Measurements from ENCODE around the gene TNFAIP6. TPM values are rescaled to one million over a fixed set of nuclear protein-coding genes. Genes with fewer than 3 reads are reported as not detected.

Gene TNFAIP6
- total RNA-seq, 3 donors from 2014 or later (not counting 1 experiment from before 2014, with no cell fraction given), result 0.83 TPM; not detected in 2

DNA sequence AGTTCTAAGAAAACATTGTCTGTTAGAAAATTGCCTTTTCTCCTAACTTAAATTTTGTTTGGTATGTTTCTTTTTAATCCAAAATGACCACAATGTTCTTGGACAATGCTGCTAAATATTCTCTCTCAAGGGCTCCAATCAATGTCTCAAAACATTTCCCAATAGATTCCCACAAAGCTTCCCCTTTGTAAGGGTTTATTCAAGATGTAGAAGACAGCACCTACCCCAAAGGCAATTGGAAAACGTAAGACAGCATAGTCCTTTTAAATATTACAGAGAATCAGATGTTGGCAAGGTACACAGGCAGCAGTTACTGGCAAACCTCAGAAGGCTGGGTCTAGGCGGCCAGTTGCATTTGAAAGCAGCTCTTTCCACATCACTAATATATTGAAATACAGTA is 34.0 kb downstream of the TNFAIP6 start:
- H3K27me3 ChIP-seq (ENCODE audit: control insufficient read depth, insufficient read depth, low read length), result no peaks in the 10 kb centered on the region
- no peak for ATAC-seq
- no peak overlapping the region for H3K4me3 ChIP-seq (ENCODE audit: low read length)
- no peaks in the 10 kb centered on the region for H3K9me3 ChIP-seq (ENCODE audit: control insufficient read depth, insufficient read depth, low read length)
- H3K36me3 Mint-ChIP-seq, result no peaks in the 10 kb centered on the region
- DNase-seq, result no peak
- no peak overlapping the region for H3K27ac Mint-ChIP-seq
- intact Hi-C loops (cut with micrococcal nuclease), result no loop called here
- WGBS (ENCODE audit: insufficient coverage), result 73% methylated on average over 2 of the region's 2 CpGs
- peaks cover 10 to 29% of the 10 kb centered on the region in 2 donors for H3K27me3 Mint-ChIP-seq (ENCODE audit: low read depth in 2 of 2)
- TF ChIP-seq, protein P1, sequence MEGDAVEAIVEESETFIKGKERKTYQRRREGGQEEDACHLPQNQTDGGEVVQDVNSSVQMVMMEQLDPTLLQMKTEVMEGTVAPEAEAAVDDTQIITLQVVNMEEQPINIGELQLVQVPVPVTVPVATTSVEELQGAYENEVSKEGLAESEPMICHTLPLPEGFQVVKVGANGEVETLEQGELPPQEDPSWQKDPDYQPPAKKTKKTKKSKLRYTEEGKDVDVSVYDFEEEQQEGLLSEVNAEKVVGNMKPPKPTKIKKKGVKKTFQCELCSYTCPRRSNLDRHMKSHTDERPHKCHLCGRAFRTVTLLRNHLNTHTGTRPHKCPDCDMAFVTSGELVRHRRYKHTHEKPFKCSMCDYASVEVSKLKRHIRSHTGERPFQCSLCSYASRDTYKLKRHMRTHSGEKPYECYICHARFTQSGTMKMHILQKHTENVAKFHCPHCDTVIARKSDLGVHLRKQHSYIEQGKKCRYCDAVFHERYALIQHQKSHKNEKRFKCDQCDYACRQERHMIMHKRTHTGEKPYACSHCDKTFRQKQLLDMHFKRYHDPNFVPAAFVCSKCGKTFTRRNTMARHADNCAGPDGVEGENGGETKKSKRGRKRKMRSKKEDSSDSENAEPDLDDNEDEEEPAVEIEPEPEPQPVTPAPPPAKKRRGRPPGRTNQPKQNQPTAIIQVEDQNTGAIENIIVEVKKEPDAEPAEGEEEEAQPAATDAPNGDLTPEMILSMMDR (IDR thresholded peaks at IDR 0.05), result no peak
- no peaks in the 10 kb centered on the region for H3K36me3 ChIP-seq (ENCODE audit: control insufficient read depth, insufficient read depth, low read length)
- H3K9me3 Mint-ChIP-seq, result no peaks in the 10 kb centered on the region
- H3K4me3 Mint-ChIP-seq, result no peak overlapping the region
- no peak overlapping the region for H3K27ac ChIP-seq (ENCODE audit: low read length)
- H3K4me1 ChIP-seq (ENCODE audit: control insufficient read depth, insufficient read depth, low read length), result no peaks in the 10 kb centered on the region
- no peaks in the 10 kb centered on the region for H3K4me1 Mint-ChIP-seq

DNA sequence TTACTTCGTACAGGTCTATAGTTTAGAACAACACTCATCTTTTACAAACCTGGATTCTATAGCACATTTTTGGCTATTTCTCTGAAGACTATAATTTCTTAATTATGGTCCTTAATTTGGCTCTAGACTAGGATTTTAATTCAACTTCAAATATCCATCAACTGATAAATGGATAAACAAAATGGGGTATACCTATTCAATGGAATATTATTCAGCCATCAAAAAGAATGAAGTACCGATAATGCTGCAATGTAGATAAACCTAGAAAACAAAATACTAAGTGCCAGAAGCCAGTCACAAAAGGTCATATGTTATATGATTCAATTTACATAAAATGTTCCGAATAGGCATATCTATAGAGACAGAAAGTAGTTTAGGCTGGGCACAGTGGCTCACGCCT is 37.1 kb downstream of the TNFAIP6 start:
- no peaks in the 10 kb centered on the region for H3K9me3 Mint-ChIP-seq
- H3K4me3 Mint-ChIP-seq, result no peak overlapping the region
- H3K4me3 ChIP-seq (ENCODE audit: low read length), result no peak overlapping the region
- H3K4me1 Mint-ChIP-seq, result no peaks in the 10 kb centered on the region
- H3K9me3 ChIP-seq (ENCODE audit: control insufficient read depth, insufficient read depth, low read length), result no peaks in the 10 kb centered on the region
- DNase-seq, result no peak
- no peaks in the 10 kb centered on the region for H3K36me3 Mint-ChIP-seq
- no peak overlapping the region for H3K27ac Mint-ChIP-seq
- TF ChIP-seq, protein P1 (IDR thresholded peaks at IDR 0.05), result no peak
- no peak overlapping the region for H3K27ac ChIP-seq (ENCODE audit: low read length)
- ATAC-seq, result no peak
- no peaks in the 10 kb centered on the region for H3K36me3 ChIP-seq (ENCODE audit: control insufficient read depth, insufficient read depth, low read length)
- H3K27me3 ChIP-seq (ENCODE audit: control insufficient read depth, insufficient read depth, low read length), result no peaks in the 10 kb centered on the region
- 92% methylated on average over 2 of the region's 4 CpGs for WGBS (ENCODE audit: insufficient coverage)
- H3K4me1 ChIP-seq (ENCODE audit: control insufficient read depth, insufficient read depth, low read length), result no peaks in the 10 kb centered on the region
- peaks cover 10 to 29% of the 10 kb centered on the region in 2 donors for H3K27me3 Mint-ChIP-seq (ENCODE audit: low read depth in 2 of 2)
- intact Hi-C loops (cut with micrococcal nuclease), result no loop called here

DNA sequence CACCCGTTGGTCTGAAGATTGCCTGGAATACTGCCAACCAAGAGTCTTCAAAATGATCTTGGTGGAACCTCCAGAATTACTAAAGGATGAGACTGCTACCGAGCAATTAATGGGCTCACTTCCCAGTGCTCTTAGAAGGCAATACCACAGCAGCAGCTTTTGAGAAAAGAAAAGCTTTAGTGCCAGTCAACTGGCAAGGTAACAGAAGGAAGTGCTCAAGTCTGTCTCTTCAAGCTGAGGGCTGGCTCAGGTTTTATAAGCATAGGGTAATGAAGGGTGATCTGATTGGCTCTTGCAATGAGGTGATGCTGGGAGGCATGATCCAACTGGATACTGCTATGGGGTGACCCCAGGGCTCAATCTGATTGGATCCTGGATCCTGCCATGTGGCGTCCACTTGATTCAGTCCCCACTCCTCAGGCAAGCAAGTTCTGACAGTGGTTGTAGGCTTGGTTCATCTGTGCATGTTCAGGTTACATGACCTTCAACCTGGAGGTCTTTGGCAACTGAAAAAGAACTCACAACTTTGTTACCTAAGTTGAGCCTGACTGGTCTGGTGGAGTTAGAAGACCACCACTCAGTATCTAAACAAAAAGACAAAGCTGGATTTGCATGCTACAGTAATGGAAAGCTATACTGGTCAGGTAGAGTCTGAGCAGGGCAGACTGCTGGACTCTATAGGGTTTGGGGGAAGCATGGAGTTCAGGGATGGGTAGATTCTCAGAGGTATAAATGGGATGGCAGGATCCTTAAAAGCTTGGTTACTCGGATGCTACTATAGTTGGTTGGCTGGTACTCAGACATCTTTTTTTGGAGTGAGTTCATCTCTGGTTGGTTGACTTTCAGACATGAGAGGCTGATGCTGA is 38.4 kb downstream of the TNFAIP6 start:
- Mint-ChIP-seq H3K27me3 (ENCODE audit: low read depth in 2 of 2) (peaks cover 10 to 29% of the 10 kb centered on the region in 2 donors), H3K27ac (no peak overlapping the region), H3K9me3 (no peaks in the 10 kb centered on the region), H3K4me3 (no peak overlapping the region), H3K4me1 (no peaks in the 10 kb centered on the region), H3K36me3 (no peaks in the 10 kb centered on the region)
- DNase-seq, result no peak
- Histone ChIP-seq H3K27me3 (ENCODE audit: control insufficient read depth, insufficient read depth, low read length) (no peaks in the 10 kb centered on the region), H3K9me3 (ENCODE audit: control insufficient read depth, insufficient read depth, low read length) (no peaks in the 10 kb centered on the region), H3K4me1 (ENCODE audit: control insufficient read depth, insufficient read depth, low read length) (no peaks in the 10 kb centered on the region), H3K36me3 (ENCODE audit: control insufficient read depth, insufficient read depth, low read length) (no peaks in the 10 kb centered on the region), H3K27ac (ENCODE audit: low read length) (no peak overlapping the region), H3K4me3 (ENCODE audit: low read length) (no peak overlapping the region)
- intact Hi-C loops (cut with micrococcal nuclease), result no loop called here
- TF ChIP-seq, protein P1 (IDR thresholded peaks at IDR 0.05), result no peak
- 96% methylated on average over 4 of the region's 4 CpGs for WGBS (ENCODE audit: insufficient coverage)
- no peak for ATAC-seq

All from natural killer cell (primary cell).